DOHH2 (cell line): ENCODE measurements around the gene FAM53C.

Source experiments
- EZH2phosphoT487 ChIP-seq: fragments of 200-600 bp; sonication (generic); IDR thresholded peaks from 2 replicates; pipeline ENCODE4 v1.6.1; 2017; ENCODE audit warnings: borderline replicate concordance, mild to moderate bottlenecking, antibody characterized with exemption, low read length, moderate library complexity, mixed read lengths
- TF ChIP-seq, protein P1 (sequence below): fragments of 200-600 bp; sonication (generic); IDR thresholded peaks from one replicate; pipeline ENCODE4 v1.5.1; 2014; ENCODE audit warnings: antibody characterized with exemption, mild to moderate bottlenecking, low read depth, low read length; ENCODE audit not compliant: poor library complexity, severe bottlenecking

- TF ChIP-seq, protein P1, sequence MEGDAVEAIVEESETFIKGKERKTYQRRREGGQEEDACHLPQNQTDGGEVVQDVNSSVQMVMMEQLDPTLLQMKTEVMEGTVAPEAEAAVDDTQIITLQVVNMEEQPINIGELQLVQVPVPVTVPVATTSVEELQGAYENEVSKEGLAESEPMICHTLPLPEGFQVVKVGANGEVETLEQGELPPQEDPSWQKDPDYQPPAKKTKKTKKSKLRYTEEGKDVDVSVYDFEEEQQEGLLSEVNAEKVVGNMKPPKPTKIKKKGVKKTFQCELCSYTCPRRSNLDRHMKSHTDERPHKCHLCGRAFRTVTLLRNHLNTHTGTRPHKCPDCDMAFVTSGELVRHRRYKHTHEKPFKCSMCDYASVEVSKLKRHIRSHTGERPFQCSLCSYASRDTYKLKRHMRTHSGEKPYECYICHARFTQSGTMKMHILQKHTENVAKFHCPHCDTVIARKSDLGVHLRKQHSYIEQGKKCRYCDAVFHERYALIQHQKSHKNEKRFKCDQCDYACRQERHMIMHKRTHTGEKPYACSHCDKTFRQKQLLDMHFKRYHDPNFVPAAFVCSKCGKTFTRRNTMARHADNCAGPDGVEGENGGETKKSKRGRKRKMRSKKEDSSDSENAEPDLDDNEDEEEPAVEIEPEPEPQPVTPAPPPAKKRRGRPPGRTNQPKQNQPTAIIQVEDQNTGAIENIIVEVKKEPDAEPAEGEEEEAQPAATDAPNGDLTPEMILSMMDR: no peak
- TF ChIP-seq EZH2phosphoT487: no peak
Observed at GRCh38 chr5:138372653-138373052, 34.6 kb downstream of the FAM53C start.
